HTERT RPE-1 (cell line): ENCODE data around the gene ELFN2.

Source experiments
- in situ Hi-C: fragments of 300-500 bp; cut with MboI; formaldehyde crosslinking; loops from 4 replicates; pipeline ENCODE4 v1.14.3; 2020; ENCODE audit warnings: low sequenced_read_pairs

The ELFN2 gene

DNA sequence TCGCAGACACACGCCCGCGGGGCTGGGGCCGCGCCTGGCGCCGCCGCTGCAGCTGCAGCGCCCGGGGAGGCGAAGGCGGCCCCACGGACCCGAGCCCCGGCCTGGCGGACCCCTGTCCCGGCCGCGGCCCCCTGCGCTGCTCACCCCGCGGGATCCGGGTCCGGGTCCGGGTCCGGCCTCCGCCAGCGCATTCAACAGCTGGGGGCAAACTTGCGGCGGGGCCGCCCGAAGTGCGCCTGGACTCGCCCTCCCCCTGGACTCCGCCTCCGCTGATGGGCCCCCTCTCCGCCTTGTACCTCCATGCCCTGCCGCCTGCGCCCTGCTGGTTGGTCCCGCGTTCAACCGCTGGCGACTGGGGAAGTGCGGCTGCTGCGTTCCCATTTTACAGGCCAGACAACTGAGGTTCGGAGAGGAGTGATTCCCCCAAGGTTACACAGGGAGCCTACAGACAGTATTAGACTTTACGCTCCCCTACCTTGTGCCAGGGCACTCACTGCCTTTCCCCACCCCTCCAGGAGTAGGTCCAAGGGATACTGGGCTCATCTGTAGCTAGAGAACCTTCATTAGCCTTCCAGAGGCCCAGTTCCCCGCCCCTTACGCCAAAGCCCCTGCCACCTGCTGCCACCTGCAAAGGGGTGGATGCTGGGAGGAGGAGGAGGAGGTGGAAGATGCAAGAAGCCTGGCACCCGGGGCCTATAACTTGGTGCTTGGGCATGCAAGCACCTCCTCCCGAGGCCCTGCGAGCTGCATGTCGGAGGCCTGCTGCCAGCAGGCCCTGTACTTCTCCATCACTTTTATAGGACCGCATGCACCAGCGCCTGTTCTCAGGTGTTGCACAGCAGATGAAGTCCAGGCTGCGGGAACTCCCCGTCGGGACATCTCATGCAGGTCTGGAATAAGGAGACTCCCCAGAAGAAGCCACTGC is 694 bp upstream of the ELFN2 start:
- in situ Hi-C loops: no loop called here

DNA sequence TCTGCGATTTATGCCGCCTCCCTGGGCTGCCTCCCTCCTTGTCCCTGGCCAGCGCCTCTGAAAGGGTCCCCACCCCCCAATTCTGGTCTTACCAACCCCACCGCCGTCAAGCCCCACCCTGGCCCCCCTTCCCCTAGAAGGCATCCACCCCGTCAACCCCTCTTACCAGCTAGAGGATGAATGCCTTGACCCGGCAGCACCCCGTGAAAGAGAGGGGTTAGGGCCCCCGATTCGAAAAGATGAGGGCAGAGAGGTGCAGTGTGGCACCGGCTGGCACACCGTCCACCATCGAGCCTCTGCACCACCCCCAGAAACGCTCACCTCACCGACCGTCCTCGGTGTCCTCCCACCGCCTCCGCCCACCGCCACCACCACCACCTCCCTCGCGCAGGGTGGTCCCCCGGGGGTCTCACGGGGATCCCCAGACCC is 559 bp downstream of the ELFN2 start:
- in situ Hi-C loops: no loop called here

DNA sequence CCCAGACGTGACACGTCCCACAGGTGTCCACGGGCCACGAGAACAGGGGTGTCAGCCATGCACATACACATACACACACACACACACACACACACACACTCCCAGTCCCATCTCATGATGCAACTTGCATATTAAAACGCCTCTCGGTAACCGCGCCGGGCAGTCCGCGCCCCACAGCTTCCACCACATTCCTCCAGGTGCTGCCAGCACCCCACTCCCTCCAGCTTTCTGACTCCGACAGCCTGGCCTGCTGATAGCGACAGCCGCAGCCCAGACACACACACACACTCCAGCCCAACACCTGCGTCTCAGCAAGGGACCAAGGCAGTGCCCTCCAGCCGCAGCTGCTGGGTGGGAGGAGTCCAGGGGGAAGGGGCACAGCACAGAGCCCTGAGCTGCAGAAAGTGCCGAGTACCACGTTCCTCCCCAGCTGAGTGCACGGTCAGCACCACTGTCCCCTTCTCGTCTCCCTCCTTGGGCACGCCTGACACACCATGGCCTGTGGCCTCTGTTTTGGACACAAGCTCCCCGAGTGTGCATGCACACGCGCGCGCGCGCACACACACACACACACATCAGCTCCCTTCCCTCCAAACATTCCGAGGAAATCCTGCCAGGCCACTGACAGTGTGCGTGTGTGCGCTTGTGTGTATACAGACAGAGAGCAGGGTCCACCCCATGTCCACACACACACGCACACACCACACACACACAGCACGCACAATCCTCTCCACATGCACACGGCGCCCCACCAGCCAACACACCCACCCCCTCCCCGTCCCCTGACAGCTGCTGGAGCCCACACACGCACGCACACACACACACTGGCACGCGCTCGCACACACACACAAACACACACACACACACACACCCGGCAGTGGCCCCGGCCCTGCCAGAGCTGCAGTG is 1.2 kb downstream of the ELFN2 start:
- in situ Hi-C loops: no loop called here

DNA sequence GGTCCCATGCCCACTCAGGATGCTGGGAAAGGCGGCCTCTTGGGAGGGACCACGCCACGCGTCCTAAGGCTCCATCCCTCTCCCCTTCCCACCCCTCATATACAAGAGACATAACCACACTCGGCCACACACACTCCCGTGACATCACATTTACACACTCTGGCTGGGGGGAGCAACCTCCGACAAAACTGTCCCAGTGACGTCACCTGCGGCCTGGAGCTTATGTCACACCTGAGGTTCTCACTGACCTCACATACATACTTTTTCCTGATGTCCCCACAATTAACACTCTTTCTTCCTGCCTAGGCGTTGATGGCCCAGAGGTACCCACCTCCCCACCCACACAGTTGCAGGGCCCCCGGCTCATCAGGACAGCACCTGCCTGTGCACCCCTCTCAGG is 1.9 kb downstream of the ELFN2 start:
- in situ Hi-C loops: no loop called here

DNA sequence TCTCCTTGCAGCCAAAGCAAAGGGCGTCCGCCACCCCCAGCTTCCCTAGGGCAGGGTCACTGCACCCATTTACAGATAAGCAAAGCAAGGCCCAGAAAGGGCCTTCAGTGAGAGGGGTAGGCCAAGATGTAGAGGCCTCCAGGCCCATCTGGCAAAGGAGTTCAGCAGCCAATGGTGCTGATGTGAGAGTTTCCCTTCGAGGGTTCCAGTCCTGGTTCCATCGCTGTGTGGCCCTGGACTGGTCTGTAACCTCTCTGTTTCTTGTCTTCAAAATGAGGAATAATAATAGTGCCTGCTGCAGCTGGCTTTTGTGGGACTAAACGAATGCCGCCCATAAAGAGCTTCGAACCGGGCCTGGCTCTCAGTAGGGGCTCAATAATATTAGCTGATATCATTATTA is 4.0 kb downstream of the ELFN2 start:
- in situ Hi-C loops: no loop called here

DNA sequence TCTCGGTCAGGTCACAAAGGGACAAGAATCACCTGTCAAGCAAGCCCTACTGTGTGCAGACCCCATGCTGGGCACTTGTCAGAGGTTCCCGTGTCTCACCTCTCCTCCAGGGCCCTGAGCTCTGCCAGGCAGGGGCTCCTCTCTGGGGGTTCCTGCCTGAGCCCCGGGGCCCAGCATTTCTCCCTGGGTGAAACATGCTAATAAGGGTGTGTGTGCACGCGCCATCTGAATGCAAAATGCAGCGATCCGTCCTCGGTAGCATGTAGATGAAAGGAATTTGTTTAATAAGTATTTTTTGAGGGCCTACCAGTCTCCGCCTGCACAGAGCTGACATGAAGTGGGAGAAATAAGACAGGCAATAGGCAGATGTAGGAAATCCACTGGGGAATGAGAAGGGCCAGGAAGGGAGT is 5.8 kb downstream of the ELFN2 start:
- in situ Hi-C loops: no loop called here

DNA sequence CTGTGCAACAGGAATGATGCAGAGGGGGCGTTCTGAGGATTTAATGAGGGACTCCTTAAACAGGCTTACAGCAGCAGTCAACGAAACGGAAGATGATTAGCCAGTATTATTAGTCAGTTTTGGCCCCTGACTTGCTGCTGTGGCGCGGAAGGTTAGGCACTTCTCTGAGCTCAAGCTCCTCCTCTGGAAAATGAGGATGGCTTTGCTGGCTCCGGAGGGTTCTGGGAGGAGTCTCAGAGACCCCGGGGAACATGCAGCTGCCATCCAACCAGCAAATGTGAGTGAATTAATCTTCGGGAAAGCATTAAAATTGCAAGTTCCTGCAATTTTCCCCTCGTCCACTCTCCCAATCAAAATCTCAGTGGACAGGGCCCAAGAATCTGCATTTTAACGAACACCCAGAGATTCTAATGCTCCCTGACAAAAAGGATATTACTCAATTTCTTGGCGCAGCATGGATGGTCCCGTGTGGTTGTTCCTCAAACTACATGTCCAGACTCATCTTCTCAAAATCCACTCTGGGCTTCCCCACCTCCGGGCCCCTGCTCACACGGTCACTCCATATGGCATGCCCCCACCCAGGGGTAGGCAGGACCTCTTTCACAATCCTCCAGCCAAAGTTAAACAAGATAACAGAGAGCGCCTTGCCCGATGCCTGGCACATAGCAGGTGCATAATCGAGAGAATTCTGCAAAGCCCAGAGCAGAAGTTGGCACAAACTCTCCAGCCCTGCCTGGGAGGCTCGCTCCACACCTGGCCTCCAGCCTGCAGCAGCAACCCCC is 6.4 kb downstream of the ELFN2 start:
- in situ Hi-C loops: no loop called here

DNA sequence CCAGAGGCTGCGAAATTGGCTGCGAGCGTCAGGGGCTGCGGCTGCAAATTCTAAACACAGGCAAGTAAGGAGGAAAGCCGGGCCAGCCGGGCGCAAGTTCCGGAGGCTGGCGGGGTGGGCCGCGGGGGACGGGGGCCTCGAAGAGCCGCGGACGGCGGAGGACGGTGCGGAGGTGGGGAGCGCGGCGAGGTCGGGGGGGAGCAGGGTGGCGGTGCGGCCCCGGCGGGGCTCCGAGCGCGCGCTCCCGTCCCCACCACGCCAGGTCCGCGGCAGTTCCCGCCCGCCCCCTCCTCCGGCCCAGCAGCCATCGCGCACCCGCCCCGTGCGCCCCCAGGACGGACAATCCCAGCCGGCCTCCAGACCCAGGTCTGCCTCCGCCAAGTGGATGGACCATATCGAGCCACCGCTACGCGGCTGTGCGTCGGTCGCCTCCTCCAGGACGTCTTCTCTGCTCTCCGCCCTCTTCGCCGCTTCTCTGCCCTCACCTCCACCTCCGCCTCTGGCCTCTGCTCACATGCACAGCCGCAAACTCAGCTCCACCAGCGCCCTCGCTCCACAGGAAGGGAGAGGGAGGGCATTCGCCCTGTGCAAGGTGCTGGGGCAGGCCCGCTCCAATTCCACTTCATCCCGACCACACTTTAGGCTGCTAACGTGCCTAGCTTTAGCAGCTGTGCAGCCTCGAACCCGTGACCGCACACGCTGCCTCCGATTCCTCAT is 7.2 kb downstream of the ELFN2 start:
- in situ Hi-C loops: no loop called here

DNA sequence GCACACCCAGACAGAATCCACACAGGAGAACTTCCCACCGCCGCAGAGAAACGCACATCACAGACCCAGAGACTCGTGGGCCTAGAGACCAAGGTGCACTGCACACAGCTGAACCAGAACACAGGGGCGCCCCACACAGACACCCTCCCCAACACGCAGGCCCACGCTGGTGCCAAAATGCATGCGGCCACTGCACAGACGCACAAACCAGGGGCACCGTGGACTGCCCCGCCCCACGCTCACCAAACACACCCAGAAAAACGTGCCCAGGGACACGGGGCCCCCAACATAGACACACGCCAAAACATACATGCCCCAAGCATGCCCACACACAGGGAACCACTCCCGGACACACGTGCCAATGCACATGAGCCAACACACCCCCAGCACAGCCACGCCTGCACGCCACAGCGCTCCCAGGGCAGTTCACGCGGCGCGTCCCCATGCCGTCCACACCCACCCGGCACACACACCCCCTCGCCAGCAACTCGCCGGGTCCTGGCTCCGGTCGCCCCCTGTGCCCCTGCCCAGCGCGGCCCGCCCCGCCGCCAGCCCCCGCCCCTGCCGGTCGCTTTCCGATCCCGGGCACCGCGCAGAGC is 7.8 kb downstream of the ELFN2 start:
- in situ Hi-C loops: no loop called here

DNA sequence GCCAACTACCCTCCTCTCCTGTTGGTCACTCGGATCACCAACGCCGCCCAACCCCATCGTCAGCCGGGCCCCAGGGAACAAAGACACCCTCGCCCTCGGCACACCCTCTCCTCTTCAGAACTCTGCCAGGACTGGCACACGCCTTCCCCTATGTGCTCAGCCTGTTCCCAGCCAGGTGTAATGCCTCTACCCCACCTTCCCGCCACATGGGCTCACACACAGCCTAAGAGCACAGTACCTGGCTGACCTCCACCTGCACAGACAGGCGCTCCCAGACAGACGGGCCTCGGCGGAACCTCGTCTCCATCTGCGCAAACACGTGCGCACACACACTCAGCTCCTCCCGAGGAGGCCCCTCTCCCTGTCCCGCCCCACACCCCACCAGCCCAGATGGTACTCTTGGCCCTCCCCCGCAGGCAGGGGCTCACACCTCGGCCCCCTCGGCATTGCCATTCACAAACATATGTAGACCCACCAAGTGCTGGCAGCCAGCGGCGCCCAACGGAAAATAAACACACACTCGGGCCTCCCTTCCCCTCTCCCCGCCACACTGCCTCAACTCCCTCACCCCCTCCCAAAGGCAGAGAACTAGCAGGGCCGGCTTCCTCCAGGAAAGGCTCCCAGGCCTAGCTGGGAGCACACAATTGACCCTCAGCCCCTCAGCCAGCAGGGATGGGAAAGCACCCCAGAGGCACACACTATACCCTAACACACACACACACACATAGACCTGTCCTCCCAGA is 8.5 kb downstream of the ELFN2 start:
- in situ Hi-C loops: no loop called here

DNA sequence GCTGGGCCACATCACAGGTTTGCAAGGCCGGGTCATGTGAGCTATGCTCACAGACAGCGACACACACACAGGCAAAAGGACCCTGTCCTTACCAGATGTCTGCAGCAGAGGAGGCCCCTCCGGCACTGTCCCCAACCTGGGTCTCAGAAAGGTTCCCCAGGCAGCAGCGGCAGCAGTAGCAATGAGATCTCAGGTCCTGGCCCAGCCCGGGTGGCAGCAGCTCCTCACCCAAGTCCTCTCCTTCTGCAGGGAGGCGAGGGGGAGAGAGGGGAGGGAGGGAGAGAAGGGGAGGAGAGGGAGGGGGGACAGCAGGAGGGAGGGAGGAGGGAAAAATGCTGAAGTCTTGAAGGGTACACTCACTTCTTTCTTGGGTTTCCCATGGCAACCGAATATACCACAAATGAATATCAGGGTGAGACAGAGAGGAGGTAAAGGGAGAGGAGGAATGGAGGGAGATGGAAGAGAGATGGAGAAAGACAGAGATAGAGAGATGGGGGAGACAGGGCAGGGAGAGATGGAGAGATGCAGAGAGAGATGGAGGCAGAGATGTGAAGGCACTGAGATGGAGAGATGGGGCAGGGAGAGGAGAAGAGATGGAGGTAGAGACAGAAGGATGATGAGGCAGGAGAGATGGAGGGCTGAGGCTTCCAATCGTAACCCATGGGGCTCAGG is 9.5 kb downstream of the ELFN2 start:
- in situ Hi-C loops: no loop called here

DNA sequence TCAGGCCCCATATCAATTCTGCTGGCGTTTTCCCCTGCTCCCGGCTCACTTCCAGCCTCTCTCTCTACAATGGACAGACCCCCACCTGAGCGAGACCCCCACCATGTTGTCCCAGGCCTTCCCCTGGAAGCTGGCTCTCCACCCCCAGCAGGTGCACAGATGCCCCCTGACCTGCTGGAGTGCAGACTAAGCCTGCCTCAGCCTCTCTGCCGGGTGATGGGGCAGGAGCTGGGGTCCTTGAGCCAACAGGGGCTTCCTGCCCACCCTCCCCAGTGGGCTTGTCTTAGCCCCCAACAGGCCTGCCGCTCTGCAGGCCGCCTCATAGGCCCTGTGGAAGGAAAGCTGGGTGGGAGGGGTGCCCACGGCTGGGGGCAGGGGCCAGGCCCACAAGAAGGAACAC is 10.0 kb downstream of the ELFN2 start:
- in situ Hi-C loops: no loop called here

DNA sequence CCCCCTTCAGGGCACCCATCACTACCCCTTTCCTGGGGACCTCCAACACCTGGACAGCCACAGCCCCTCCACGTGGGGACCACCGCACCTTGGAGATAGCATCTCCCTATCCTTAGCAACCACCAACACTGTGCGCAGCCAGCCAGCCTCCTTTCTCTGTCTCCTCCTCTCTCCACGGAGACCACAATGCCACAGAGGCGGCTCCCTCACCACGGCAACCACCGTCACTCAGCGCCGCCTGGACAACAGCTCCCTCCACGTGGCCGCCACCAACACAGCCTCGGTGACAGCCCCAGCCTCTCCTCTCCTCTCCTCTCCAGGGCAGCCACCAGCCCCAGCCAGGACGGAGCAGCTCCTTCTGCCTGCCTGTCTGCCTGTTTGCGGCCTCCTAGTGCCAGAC is 10.5 kb downstream of the ELFN2 start:
- in situ Hi-C loops: no loop called here

DNA sequence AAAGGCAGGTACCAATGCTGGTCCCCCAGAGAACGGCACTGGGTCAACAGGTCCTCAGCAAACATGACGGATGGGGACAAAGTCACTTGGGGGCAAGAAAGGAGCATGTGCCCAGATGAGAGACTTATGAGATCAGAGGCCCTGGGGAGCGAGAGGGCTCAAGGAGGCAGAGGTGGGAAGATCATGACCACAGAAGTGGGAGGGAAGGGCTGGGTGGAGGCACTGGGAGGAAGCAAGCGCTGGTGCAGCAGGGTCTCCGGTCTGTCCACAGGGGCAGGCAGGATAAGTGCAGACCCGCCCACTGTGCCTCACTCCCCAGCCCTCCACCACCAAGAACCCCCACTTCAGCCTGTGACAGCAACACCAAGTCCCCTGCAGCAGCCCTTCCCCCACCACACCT is 10.9 kb downstream of the ELFN2 start:
- in situ Hi-C loops: no loop called here

DNA sequence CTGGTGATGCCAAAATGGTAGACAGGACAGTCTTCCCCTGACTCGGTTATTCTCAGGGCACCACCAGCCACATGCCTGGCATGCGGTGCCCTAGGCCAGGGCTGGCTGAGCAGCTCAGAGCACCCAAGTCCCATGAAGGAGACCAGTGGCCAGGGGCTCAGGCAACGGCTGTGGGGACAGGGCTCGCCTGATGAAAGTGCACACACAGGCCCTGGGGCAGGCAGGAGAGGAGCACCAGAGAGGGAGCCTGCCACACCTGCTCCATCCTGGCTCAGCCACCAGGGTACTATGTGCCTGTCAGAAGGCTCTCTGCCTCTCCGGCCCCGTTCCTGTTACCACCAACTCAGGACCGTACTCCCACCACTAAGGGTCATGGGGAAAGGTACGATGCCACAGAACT is 12.1 kb downstream of the ELFN2 start:
- in situ Hi-C loops: no loop called here

DNA sequence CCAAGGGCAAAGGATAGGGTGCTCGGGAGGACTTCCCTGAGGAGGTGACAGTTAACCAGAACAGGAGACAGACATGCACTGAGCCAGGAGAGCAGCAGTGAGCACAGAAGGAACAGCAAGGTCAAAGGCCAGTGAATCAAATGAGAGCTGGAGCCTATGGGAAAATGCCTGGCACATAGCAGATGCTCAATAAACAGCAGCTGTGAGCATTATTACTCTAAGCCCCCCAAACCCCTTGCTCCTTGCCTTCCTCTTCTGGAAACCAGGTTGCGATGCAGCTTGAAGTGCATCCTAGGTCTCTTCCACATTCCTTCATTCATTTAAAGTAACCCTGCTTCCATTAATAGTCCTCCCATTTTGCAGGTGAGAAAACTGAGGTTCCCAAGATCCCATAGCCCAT is 13.0 kb downstream of the ELFN2 start:
- in situ Hi-C loops: no loop called here

DNA sequence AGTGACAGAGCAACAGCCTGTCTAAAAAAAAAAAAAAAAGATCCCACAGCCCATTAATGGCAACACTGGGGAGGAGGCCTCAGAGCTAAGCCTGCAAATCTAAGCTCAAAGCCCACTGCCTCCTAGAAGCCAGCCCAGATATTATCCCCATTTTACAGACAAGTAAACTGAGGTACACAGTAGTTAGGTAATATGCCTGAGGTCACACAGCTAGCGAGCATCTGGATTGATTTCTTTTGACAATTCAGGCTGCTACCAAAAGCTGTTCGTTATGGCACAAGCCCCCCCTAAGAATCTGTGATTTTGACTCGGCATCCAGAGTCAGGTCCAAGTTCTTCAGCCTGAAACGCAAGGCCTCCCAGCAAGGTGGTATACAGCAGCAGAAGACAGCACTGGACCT is 13.7 kb downstream of the ELFN2 start:
- in situ Hi-C loops: no loop called here

DNA sequence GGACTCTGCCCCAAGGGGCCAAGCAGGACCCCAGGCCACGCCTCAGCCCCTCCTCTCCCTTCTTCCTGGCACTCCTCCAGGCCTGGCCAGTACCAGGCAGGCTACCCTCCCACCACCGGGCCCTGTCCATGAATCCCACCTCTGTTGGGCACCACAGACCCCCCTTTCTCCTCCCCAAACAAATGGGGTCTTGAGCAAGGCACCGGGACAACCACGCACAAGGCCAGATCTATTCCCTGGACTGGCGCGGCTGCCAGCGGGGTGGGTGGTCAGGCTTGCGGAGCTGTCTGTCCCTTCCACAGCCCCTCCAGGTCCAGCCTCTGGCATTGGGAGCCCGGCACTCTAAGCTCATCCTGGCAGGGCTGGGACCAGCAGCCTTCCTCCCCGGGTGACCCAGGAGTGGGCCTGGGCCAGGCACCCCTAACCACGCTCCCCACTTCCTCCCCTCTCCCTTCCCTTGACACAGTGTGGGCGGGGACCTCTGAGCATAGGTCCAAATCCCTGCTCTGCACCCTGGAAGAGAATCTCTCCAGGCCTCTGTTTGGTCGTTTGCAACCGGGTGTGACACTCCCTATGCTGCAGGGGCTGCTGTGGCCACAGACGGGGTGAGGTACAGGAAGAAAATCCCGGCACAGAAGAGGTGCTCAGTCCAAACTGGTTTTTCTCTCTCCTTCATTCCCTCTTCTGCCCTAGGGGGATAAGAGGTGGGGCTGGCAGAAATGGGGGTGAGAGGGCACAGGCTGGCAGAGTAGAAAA is 14.6 kb downstream of the ELFN2 start:
- in situ Hi-C loops: no loop called here
